Omental fat pad (tissue), 4 donors: Measurements from ENCODE around the gene TRIM28. TPM values are rescaled to one million over a fixed set of nuclear protein-coding genes. Genes with fewer than 3 reads are reported as not detected.

ENCODE experiments used
- ATAC-seq: fragments of 150-250 bp; one replicate; pipeline ENCODE4 v1.9.1; 2016; ENCODE audit warnings: mild to moderate bottlenecking, moderate library complexity; ENCODE audit not compliant: low FRiP score
- DNase-seq: peaks from one replicate; pipeline ENCODE4 v3.0.0-alpha.2; 2019; ENCODE audit warnings: low spot score
- CTCF ChIP-seq, 3 donors: fragments of 450-650 bp; IDR thresholded peaks; one replicate each; pipeline ENCODE4 v1.5.1; 2016 to 2017; ENCODE audit warnings: antibody characterized with exemption in 3 of 3, mild to moderate bottlenecking in 3 of 3, moderate library complexity in 2 of 3
- total RNA-seq, 4 donors: library from RNA; depleted of rRNA; stranded (reverse); fragments of >200 nt; gene quantifications; one replicate each; pipeline ENCODE4 v1.1.0, GENCODE V29; 2016

Gene TRIM28
- total RNA-seq, 4 donors from 2014 or later, result 151 to 238 (median 166) TPM

GRCh38 chr19:58560007-58560887 lies 16.4 kb downstream of the TRIM28 start:
- DNase-seq, result no peak
- no peak for ATAC-seq
- TF ChIP-seq CTCF (IDR thresholded peaks at IDR 0.05), result no peak

DNA sequence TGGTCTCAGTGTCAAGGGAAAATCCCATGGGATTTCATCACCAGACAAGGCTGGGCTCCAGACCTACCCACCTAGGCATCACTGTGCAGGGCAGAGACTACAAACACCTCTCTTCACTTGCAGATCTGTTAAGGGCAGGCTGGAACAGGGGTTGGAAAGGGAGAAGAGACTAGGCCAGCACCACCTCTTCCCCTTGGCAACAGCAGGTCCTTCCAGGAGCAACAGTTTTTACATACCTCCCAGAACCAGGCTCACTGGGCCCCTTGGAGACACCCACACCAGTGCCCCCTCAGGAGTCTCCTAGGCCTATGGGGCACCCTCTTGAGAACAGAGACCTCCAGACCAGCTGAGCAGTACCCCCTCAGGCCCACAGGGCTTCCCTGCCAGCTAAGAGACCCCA lies 17.1 kb downstream of the TRIM28 start:
- no peak for ATAC-seq
- no peak for DNase-seq
- TF ChIP-seq CTCF (IDR thresholded peaks at IDR 0.05), result no peak

GRCh38 chr19:58561373-58562121 lies 17.7 kb downstream of the TRIM28 start:
- ATAC-seq, result no peak
- DNase-seq, result no peak
- no peak for TF ChIP-seq CTCF (IDR thresholded peaks at IDR 0.05)

DNA sequence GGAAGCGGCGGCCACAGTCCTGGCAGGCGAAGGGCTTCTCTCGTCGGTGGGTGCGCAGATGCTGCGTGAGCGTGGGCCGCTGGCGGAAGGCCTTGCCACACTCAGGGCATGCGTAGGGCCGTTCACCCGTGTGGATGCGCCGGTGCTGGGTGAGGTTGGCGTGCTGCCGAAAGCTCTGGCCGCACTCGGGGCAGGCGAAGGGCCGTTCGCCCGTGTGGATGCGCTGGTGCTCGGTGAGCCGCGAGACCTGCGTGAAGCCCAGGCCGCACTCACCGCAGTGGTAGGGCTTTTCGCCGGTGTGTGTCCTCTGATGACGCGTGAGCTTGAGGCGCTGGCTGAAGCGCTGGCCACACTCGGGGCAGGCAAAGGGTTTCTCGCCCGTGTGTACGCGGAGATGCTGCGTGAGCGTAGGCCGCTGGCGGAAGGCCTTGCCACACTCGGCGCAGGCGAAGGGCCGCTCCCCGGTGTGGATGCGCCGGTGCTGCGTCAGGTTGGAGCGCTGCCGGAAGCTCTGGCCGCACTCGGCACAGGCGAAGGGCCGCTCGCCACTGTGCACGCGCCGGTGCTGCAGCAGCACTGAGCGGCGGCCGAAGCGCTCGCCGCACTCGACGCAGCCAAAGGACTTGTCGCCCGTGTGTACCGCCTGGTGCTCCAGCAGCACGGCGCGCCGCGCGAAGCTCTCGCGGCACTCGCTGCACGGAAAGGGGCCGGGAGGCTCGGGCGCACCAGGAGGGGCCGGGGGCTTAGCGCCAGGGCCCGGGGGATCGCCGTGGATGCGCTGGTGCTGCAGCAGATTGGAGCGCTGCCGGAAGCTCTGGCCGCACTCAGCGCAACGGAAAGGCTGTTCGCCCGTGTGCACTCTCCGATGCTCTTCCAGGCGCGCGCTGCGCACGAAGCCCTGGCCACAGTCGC lies 18.5 kb downstream of the TRIM28 start:
- TF ChIP-seq CTCF (IDR thresholded peaks at IDR 0.05), result no peak
- ATAC-seq, result no peak
- no peak for DNase-seq

GRCh38 chr19:58563034-58563573 lies 19.2 kb downstream of the TRIM28 start:
- DNase-seq, result no peak
- no peak for ATAC-seq
- no peak for TF ChIP-seq CTCF (IDR thresholded peaks at IDR 0.05)

DNA sequence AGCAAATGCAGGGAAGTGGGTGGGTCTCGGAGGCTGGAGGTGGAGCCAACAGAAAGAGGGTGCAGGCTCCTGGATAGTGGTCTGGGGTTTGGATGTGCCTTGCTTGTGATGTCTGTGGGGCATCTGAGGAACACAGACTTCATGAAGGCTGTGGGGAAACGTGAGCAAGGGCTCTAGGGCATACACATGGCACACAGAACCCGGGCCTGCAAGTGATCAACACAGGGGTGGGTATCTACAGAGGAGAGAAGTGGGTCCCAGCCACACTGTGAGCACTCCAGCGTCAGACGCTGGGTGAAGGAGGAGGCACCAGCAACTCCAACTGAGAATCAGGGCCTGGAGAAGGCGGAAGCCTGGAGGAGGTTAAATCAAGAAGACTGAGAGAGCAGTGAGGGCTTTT lies 20.0 kb downstream of the TRIM28 start:
- ATAC-seq (no peak), DNase-seq (no peak)
- no peak for TF ChIP-seq CTCF (IDR thresholded peaks at IDR 0.05)
